ENCODE results near the gene XYLT1.

Gene XYLT1

DNA sequence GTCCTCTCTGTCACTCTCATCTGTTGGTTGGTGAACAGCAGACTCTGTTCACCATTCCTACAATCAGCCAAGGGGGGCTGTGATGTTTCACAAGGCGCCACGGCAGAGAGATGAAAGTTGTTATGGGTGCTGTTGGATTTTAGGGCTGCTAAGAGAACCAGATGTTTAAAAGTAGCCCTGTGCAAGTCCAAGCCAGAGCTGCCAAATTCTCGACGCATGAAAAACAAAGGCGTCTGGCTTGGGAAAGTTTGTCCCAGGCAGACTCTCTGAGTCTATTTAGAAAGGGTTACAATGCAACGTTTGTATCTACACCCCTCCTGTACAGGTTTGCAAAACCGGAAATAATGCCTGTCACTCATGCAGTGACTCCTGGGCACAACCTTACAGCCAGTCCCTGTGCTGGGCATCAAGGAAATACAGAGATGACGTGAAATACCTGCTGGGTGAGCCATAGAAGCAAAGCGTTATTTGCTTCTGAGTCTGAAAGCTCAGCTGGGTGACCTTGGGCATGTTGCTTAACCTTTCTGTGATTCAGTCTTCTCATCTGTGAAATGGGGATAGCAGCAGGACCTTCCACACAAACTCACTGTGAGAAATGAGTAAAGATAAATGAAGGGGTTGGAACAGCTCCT, 74.8 kb downstream of the XYLT1 start:
- no peak for DNase-seq

GRCh38 chr16:17392857-17393692, 77.7 kb downstream of the XYLT1 start:
- DNase-seq, result no peak

DNA sequence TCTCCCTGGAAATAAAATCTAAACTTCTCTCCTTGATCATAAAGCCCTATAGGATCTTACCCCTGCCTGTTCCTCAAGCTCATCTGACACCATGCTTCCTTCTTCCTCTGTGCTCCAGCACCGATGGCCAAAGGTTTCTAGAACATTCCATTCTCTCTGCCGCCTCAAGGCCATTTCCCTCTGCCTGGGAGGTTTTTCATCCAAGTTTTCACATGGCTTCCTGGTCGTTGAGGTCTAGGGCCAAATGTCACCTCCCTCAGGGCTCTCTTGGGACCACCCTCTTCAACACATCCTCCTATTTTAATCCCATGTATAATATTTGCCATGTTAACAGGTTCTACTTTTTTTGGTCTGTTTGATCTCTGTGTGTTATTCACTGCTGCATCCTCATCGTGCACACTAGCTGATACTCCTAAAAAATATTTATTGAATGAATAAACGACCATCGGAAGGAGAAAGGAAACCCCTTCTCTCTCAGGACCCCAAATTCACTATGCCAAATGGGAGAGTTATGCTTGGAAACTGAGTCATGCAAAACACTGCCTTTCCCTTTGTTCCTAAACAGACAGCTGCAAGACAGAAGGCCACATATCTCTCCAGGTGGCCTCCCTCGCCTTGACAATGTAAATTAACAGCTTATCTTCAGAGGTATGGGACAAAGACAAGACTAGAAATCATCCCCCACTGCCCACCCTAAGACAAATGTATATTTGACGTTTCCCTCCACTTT, 78.5 kb downstream of the XYLT1 start:
- no peak for DNase-seq

- DNase-seq, result no peak
Measured at GRCh38 chr16:17391715-17392114, 79.0 kb downstream of the XYLT1 start.

- no peak for DNase-seq
Measured at GRCh38 chr16:17389384-17389783, 81.4 kb downstream of the XYLT1 start.

DNA sequence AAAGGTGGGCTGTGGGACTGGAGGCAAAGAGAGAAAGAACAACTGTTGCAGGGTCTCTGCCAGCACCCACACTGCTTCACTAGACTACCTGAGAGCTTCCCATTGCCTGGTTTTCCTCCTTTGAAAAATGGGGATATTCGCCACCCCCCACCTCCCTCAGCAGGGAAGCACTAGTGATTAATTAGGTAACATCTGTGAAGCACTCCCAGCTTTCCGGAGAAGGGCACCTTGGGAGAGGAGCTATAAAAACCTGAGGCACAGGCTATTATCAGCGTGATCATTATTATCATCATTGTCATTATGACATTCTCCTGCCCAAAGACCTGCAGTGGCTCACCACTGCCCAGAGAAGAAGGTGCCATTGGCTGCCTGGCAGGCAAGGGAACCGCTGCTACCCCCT, 83.5 kb downstream of the XYLT1 start:
- no peak for DNase-seq

GRCh38 chr16:17386229-17386628, 84.5 kb downstream of the XYLT1 start:
- DNase-seq, result no peak

GRCh38 chr16:17384471-17384870, 86.3 kb downstream of the XYLT1 start:
- DNase-seq, result no peak

DNA sequence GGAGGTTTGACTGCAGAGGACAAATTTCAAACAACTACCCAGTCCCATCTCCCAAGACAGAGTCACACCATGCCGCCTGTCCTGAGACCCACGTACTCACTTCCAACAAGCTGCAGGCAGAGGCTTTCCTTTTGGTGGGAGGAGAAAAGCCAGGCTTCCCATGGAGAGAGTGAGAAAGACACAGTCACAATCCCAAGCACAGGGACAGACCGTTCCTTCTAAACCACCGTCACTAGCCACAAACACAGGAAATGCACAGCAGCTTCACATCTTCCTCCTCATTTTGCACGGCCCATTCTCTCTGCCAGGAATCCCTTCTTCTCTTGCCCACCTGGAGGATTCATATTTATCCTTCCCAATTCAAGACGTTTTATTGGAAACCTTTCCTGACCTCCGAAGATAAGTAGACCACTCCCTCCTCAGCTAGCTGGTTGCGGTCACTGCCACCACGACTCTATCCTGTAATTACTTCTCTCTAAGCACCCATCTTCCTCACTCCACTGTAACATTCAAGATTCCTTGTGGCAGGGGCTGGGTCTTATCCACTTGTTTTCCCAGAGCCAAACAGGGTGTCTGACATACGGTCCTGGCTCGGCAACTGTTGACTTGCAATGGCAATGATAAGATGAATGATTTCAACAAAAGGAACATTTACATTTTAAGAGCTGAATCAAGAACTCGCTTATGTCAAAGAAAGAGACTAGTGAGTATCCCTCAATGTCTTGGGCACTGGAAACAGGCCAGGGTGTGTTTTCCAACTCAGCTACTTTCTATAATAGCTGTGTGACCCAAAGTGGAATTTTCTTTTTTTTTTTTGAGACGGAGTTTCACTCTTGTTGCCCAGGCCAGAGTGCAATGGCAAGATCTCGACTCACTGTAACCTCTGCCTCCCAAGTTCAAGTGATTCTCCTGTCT, 87.6 kb downstream of the XYLT1 start:
- DNase-seq, result no peak

- DNase-seq, result no peak
Measured at GRCh38 chr16:17382514-17382913, 88.2 kb downstream of the XYLT1 start.

GRCh38 chr16:17381784-17382183, 89.0 kb downstream of the XYLT1 start:
- DNase-seq, result no peak

DNA sequence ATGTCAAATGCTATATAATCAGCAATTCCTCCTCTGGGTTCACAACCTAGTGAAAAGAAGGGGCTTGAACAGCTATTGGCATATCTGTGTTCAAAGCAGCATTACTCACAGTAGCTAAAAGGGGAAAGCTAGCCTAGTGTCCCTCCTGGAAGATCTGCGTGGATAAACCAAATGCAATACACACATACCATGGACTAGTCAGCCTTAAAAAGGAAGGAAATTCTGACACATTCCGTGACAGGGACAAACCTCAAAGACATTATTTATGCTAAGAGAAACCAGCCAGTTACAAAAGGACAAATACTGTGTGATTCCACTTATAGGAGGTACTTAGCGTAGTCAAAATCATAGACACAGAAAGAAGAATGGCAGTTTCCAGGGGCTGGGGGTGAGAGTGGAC, 90.1 kb downstream of the XYLT1 start:
- DNase-seq, result no peak

DNA sequence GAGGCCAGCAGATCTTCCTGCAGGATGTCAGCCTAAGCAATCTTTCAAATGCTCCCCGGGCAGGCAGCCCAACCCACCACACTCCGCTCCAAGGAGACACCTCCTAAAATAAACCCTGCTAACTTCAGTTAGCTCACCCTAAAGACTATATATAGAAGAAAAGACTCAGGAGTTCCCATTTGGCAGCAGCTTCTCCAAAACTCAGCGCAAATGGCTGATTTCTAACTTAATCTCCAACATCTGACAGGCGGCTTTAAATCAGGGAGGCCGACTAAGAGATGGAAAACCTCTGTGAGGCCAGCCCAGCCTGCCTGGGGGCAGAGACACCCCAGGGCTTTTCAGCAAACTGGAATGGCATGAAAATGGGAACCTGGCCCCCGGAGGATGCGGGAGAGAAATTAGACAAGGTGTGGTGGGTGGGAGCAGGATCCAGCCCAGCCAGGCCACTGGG, 91.6 kb downstream of the XYLT1 start:
- DNase-seq, result no peak

DNA sequence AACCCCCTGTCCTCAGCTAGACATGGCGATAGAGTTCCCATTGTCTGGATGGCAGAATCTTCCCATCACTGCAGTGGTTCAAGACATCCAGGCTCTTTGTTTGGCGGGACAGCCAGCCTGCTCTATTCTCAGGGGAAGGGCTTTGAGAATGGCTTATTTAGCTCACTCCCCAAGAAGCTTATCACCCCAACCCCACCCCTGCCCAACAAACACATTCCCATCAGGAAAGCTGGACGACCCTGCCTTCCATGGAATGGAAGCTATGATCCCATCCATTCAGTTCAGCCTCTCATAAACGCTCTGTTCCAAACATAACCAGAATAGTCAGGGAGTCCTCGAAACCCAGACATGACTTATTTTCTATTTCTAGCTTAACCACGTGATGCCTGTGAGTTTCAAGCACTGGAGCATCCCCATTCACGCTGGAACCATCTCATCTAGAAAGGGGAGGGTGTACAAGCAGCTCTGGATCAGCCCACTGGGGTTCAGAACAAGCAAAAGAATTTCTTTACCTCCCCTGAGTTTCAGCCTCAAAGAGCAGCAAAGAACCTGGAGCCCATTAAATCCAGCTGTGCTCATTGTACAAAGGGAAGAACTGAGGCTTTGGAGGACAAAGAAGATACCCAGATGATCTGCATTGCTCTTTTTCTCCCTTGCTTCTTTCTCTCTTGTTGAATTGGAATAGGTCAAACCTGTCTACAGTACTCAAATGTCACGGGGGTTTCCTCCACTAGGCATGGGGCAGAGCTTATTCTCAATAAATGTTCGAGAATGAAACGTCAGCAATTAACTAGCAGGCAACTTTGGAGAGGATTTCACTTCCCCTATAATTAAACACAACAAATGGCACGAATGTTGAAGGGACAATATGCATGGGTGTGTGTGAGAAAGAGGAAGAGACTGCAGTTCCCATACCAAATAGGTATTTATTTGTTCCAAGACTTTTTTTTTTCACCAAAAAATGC, 93.1 kb downstream of the XYLT1 start:
- DNase-seq, result no peak

GRCh38 chr16:17375461-17376304, 95.1 kb downstream of the XYLT1 start:
- no peak for DNase-seq

DNA sequence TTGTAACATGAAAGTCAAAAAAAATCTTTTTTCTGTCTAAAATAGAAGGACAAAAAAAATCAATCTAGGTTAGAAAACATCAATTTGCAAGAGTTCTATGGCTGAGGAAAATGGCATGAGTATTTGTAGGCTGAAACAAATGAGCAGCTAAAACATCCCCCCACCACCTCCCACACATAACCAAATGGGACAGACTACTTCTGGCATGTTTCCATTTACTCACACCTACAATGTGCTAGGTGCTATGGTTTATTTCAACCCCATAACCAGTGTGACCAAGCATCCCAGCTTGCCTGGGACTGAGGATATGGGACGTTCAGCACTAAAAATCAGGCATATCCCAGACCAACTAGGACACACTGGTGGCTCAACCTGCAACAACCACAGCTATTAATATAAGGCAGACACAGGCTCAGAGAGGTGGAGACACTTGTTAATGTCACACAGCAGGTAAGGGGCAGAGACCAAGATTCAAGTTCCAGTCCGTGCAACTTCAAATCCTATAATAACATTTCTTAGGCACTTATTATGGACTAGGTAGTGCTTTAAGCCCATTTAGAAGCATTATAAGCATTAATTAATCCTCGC, 96.0 kb downstream of the XYLT1 start:
- no peak for DNase-seq

- DNase-seq, result no peak
Measured at GRCh38 chr16:17373533-17373932, 97.2 kb downstream of the XYLT1 start.

- DNase-seq, result no peak
Measured at GRCh38 chr16:17372386-17372785, 98.4 kb downstream of the XYLT1 start.

DNA sequence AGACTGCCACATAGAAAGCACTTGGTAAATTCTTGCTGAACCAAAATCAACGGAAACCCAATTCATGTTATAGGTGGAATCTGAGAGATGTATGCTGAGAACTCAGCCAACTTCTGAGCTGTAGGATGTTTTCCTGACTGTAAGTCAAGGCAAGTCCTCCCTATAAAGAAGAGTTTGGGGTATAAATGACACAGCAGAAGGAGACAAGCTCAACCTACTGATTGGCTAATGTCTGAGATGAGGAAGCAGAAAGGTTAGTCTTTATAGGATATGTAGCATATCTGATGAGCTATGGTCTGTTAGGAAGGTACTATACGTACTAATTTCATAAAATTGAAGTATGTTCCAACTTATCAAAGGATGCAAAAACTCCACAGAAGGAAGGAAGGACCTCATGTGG, 99.5 kb downstream of the XYLT1 start:
- no peak for DNase-seq

DNA sequence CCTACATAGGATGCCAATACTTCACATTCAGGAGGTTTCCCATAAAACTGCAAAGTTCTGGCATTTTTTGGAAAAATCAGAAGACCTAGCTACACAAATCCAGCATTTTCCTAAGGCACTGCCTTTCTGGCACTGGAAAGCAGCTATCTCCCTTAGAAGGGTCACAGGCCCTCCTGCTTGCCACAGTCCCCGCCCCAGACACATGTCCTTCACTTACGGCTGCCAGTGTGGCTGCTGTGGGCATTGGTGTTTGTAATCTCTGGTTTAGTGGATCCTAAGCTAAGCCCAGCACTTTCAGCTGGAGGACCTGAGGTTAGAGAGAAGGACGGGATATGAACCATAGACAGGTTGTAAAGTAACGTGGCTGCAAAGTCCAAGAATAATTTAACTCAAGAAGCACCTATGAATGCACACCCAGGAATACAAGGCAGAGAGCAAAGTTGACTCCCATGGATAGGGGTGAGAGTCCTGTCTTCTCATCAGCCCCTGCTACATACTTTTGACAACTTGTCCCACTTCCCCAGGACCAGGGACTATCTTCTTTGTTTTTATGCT, 100.0 kb downstream of the XYLT1 start:
- no peak for DNase-seq

Data from retina (tissue), 1 donor.